Neuronal stem cell (in vitro differentiated cells): ENCODE results near the gene SMYD4.

Experiments used
- DNase-seq: peaks from one replicate; pipeline ENCODE4 v3.0.0-alpha.2; 2013; ENCODE audit warnings: low spot score
- H2AFZ ChIP-seq: one replicate; pipeline ENCODE4 v1.6.1; 2013; ENCODE audit warnings: mild to moderate bottlenecking, low read length, inconsistent platforms
- H2AK5ac ChIP-seq: 2 replicates; pipeline ENCODE4 v1.6.1; 2013; ENCODE audit warnings: low read depth, mild to moderate bottlenecking, inconsistent platforms, low read length, moderate library complexity, mixed read lengths
- H2BK120ac ChIP-seq: 2 replicates; pipeline ENCODE4 v1.6.1; 2013; ENCODE audit warnings: low read depth, mild to moderate bottlenecking, inconsistent platforms, low read length, moderate library complexity, mixed read lengths
- H2BK12ac ChIP-seq: one replicate; pipeline ENCODE4 v1.6.1; 2013; ENCODE audit warnings: low read length, inconsistent platforms
- H2BK15ac ChIP-seq: 2 replicates; pipeline ENCODE4 v1.6.1; 2013; ENCODE audit warnings: mild to moderate bottlenecking, low read length, inconsistent platforms, mixed read lengths
- H2BK5ac ChIP-seq: one replicate; pipeline ENCODE4 v1.6.1; 2013; ENCODE audit warnings: inconsistent platforms, mild to moderate bottlenecking, low read length, moderate library complexity
- H3K14ac ChIP-seq: one replicate; pipeline ENCODE4 v1.6.1; 2013; ENCODE audit warnings: low read length, inconsistent platforms
- H3K18ac ChIP-seq: 2 replicates; pipeline ENCODE4 v1.6.1; 2013; ENCODE audit warnings: low read length, inconsistent platforms
- H3K23ac ChIP-seq: 2 replicates; pipeline ENCODE4 v1.6.1; 2013; ENCODE audit warnings: low read depth, mild to moderate bottlenecking, mixed read lengths, low read length, inconsistent platforms; ENCODE audit not compliant: poor library complexity
- H3K27ac ChIP-seq: replicated peaks from 3 replicates; pipeline ENCODE4 v1.5.1; 2013; ENCODE audit warnings: low read length, inconsistent platforms
- H3K27me3 ChIP-seq, 3 experiments: 2 replicates each; pipeline ENCODE4 v1.6.1; 2013; ENCODE audit warnings: low read length in 3 of 3, mild to moderate bottlenecking in 2 of 3, inconsistent platforms in 1 of 3, low read depth in 1 of 3, mixed read lengths in 1 of 3, moderate library complexity in 1 of 3; ENCODE audit not compliant: control insufficient read depth in 3 of 3, insufficient read depth in 3 of 3
- H3K36me3 ChIP-seq, 2 donors: replicated peaks in 1 of 2; 2 replicates each; pipeline ENCODE4 v1.6.1; 2013; ENCODE audit warnings: low read length in 2 of 2; ENCODE audit not compliant: control insufficient read depth in 2 of 2, insufficient read depth in 2 of 2
- H3K4ac ChIP-seq: 2 replicates; pipeline ENCODE4 v1.6.1; 2013; ENCODE audit warnings: inconsistent platforms, mild to moderate bottlenecking, low read length, moderate library complexity
- H3K4me1 ChIP-seq, 2 donors: 1 replicate in 1 of 2; 2 replicates in 1 of 2; pipeline ENCODE4 v1.6.1; 2013; ENCODE audit warnings: low read length in 2 of 2, low read depth in 1 of 2; ENCODE audit not compliant: control insufficient read depth in 2 of 2, insufficient read depth in 1 of 2
- H3K4me2 ChIP-seq: one replicate; pipeline ENCODE4 v1.6.1; 2013; ENCODE audit warnings: mild to moderate bottlenecking, low read length, inconsistent platforms; ENCODE audit not compliant: insufficient read depth, poor library complexity, severe bottlenecking
- H3K4me3 ChIP-seq, 2 donors: 2 replicates each; pipeline ENCODE4 v1.5.1; 2013; ENCODE audit warnings: low read length in 2 of 2, mild to moderate bottlenecking in 2 of 2, inconsistent platforms in 1 of 2, moderate library complexity in 1 of 2
- H3K79me1 ChIP-seq: one replicate; pipeline ENCODE4 v1.6.1; 2013; ENCODE audit warnings: low read depth, mild to moderate bottlenecking, inconsistent platforms, low read length, moderate library complexity
- H3K9ac ChIP-seq: one replicate; pipeline ENCODE4 v1.6.1; 2013; ENCODE audit warnings: mild to moderate bottlenecking, low read depth, low read length, inconsistent platforms; ENCODE audit not compliant: poor library complexity
- H3K9me3 ChIP-seq, 2 donors: replicated peaks in 1 of 2; 2 replicates each; pipeline versions ENCODE3 to v1.6.1; 2013; ENCODE audit warnings: low read length in 2 of 2, mild to moderate bottlenecking in 2 of 2, inconsistent platforms in 1 of 2, low read depth in 1 of 2, mixed read lengths in 1 of 2, moderate library complexity in 1 of 2; ENCODE audit not compliant: control insufficient read depth in 2 of 2, insufficient read depth in 1 of 2
- H4K8ac ChIP-seq: one replicate; pipeline ENCODE4 v1.6.1; 2013; ENCODE audit warnings: low read depth, mild to moderate bottlenecking, inconsistent platforms, low read length, moderate library complexity
- H4K91ac ChIP-seq: one replicate; pipeline ENCODE4 v1.6.1; 2013; ENCODE audit warnings: low read length, low read depth, mild to moderate bottlenecking, inconsistent platforms; ENCODE audit not compliant: poor library complexity
- WGBS, 2 donors: extraction: QIAGEN DNeasy Blood & Tissue Kit; methylation state at CpG; one replicate each; pipeline ENCODE4 v1.1.7; 2013; ENCODE audit warnings: missing lambda C conversion rate in 2 of 2, mixed read lengths in 1 of 2; ENCODE audit not compliant: insufficient read length in 2 of 2, insufficient replicate concordance in 1 of 2; ENCODE audit errors: extremely low coverage in 2 of 2; 5-methylcytosine and 5-hydroxymethylcytosine counted together

SMYD4 gene

DNA sequence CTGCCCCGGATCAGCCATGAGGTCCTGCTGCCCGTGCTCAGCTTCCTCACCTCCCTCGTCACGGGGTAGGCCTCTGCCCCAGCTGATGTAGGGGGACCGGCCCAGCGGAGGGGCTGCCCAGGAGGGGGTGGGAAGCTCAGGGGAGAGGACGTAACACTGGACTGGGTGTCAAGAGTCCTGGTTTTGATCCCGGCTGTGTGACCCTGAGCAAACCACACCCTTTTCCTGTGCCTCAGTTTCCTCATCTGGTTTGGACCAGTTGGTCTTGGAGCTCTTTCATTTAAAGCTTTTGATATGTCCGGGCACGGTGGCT lies 98.6 kb downstream of the SMYD4 start:
- H4K91ac ChIP-seq, result no peak overlapping the region
- no peak overlapping the region for H3K4ac ChIP-seq
- H4K8ac ChIP-seq, result no peak overlapping the region
- H3K79me1 ChIP-seq, result peaks cover 8% of the 10 kb centered on the region
- H3K4me2 ChIP-seq, result no peak overlapping the region
- no peak overlapping the region for H2AFZ ChIP-seq
- no peaks in the 10 kb centered on the region for H3K9me3 ChIP-seq
- H3K27me3 ChIP-seq, result no peaks in the 10 kb centered on the region
- DNase-seq, result no peak
- H3K36me3 ChIP-seq, result peaks cover 4 to 7% of the 10 kb centered on the region in 2 donors
- H3K18ac ChIP-seq, result no peak overlapping the region
- WGBS, 2 donors, result no CpG with 5 or more reads among the region's 10 CpGs
- no peak overlapping the region for H2BK120ac ChIP-seq
- no peak overlapping the region for H3K14ac ChIP-seq
- H3K4me3 ChIP-seq, result no peak overlapping the region
- no peak overlapping the region for H3K27ac ChIP-seq
- H2BK12ac ChIP-seq, result peak overlapping the region; percentile 41
- H3K4me1 ChIP-seq, result no peaks in the 10 kb centered on the region
- H3K9ac ChIP-seq, result peak overlapping the region; percentile 21
- H2AK5ac ChIP-seq, result no peak overlapping the region
- peak overlapping the region; percentile 55 for H3K23ac ChIP-seq
- H2BK5ac ChIP-seq, result peak overlapping the region; percentile 39
- H2BK15ac ChIP-seq, result no peak overlapping the region

DNA sequence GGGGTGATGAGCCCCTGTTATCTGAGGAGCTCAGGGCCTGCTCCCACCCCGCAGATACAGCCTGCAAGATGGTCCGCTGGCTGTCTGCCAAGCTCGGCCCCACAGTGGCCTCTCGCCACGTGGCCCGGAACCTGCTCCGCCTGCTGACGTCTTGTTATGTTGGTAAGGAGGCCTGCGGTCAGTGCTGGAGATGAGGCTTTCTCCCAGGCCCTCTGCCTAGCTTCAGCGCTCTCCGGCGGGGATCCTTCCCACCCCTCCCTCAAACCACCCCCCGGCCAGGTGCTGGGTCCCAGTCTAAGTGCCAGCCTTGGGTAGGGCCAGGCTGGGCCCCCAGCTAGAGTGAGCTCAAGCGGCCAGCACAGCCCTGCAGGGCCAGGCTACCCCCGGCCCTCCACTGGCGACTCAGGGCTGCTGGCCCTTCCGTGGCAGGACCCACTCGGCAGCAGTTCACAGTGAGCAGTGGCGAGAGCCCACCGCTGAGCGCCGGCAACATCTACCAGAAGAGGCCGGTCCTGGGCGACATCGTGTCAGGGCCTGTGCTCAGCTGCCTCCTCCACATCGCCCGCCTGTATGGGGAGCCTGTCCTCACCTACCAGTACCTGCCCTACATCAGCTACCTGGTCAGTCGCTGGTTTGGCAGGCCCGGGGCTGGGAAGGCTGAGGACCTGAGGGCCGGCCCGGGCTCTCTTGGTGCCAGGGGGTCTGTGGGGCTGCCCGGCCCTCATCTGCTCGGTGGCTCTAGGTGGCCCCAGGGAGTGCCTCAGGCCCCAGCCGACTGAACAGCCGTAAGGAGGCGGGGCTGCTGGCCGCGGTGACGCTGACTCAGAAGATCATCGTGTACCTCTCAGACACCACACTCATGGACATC lies 99.1 kb downstream of the SMYD4 start:
- Histone ChIP-seq H3K14ac (no peak overlapping the region), H3K27ac (no peak overlapping the region), H3K79me1 (peaks cover 11% of the 10 kb centered on the region), H3K18ac (no peak overlapping the region), H4K8ac (no peak overlapping the region), H2BK5ac (peak overlapping the region; percentile 39), H3K4me2 (no peak overlapping the region), H2AFZ (no peak overlapping the region), H3K9ac (peak overlapping the region; percentile 21), H2AK5ac (no peak overlapping the region), H2BK15ac (no peak overlapping the region), H3K9me3 (no peaks in the 10 kb centered on the region), H3K4ac (no peak overlapping the region), H3K4me3 (no peak overlapping the region), H4K91ac (no peak overlapping the region), H2BK120ac (no peak overlapping the region), H3K36me3 (peaks cover 4 to 7% of the 10 kb centered on the region in 2 donors), H3K4me1 (no peaks in the 10 kb centered on the region), H2BK12ac (peak overlapping the region; percentile 41), H3K23ac (peak overlapping the region; percentile 55), H3K27me3 (no peaks in the 10 kb centered on the region)
- DNase-seq, result no peak
- no CpG with 5 or more reads among the region's 40 CpGs for WGBS, 2 donors

DNA sequence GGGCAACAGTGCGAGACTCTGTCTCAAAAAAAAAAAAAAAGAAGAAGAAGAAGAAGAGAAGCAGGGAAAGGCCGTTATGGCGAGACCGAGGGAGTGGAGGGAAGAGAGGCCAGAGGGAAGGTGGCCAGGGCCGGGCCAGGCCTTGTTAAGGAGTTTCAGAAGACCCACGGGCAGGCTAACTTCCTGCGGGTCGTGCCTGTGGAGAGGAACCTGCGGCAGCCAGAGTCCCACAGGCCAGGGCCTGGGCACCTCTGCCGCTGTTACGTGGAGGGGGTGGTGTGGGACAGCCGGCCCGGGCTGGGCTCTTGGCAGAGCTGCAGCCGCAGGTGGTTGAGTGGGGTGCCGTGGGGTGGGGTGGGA lies 99.8 kb downstream of the SMYD4 start:
- H3K36me3 ChIP-seq, result peaks cover 4 to 7% of the 10 kb centered on the region in 2 donors
- H3K4me3 ChIP-seq, result no peak overlapping the region
- peaks cover 3% of the 10 kb centered on the region in 2 donors for H3K4me1 ChIP-seq
- no peaks in the 10 kb centered on the region for H3K27me3 ChIP-seq
- H4K8ac ChIP-seq, result no peak overlapping the region
- no peak overlapping the region for H3K14ac ChIP-seq
- H2BK15ac ChIP-seq, result no peak overlapping the region
- H3K9me3 ChIP-seq, result no peaks in the 10 kb centered on the region
- no peak overlapping the region for H3K27ac ChIP-seq
- H2BK5ac ChIP-seq, result no peak overlapping the region
- H3K4me2 ChIP-seq, result no peak overlapping the region
- no peak overlapping the region for H3K9ac ChIP-seq
- no peak overlapping the region for H2AK5ac ChIP-seq
- H2AFZ ChIP-seq, result no peak overlapping the region
- no peak overlapping the region for H2BK120ac ChIP-seq
- H2BK12ac ChIP-seq, result no peak overlapping the region
- no peak overlapping the region for H3K23ac ChIP-seq
- no peak overlapping the region for H3K18ac ChIP-seq
- no peak overlapping the region for H4K91ac ChIP-seq
- no CpG with 5 or more reads among the region's 15 CpGs for WGBS, 2 donors
- H3K79me1 ChIP-seq, result peaks cover 11% of the 10 kb centered on the region
- DNase-seq, result no peak
- no peak overlapping the region for H3K4ac ChIP-seq
